Calu3 (cell line): ENCODE results near the gene ANKRD33B. TPM values are rescaled to one million over a fixed set of nuclear protein-coding genes. Genes with fewer than 3 reads are reported as not detected.
"Not testable (repeated sequence)": the region's sequence is repeated elsewhere in the genome, so short reads cannot be mapped to it uniquely, and the experiment has no call there.

Experiments used
- BruUV-seq: library from RNA; stranded (reverse); fragments of 400-500 nt; replicated peaks from 2 replicates; lab custom pipeline; 2021; lab: Mats Ljungman, UMichigan
- CTCF ChIA-PET: fragments of 300-600 bp; sonication (Branson Sonifier 250); formaldehyde crosslinking; loops from one replicate; lab custom pipeline; 2022; ENCODE audit warnings: antibody characterized with exemption; lab: Charles Lee
- DNase-seq: peaks from one replicate; pipeline ENCODE4 v3.0.0; 2022
- H3K27ac Mint-ChIP-seq: one replicate; pipeline ENCODE4 v1.8.0; 2022; ENCODE audit warnings: mixed read lengths; ENCODE audit not compliant: unreplicated experiment
- H3K27me3 Mint-ChIP-seq: one replicate; pipeline ENCODE4 v1.8.0; 2022; ENCODE audit warnings: mixed read lengths; ENCODE audit not compliant: unreplicated experiment
- H3K36me3 Mint-ChIP-seq: one replicate; pipeline ENCODE4 v1.8.0; 2022; ENCODE audit warnings: mild to moderate bottlenecking, moderate library complexity, mixed read lengths; ENCODE audit not compliant: insufficient read depth, unreplicated experiment
- H3K4me1 Mint-ChIP-seq: one replicate; pipeline ENCODE4 v1.8.0; 2022; ENCODE audit warnings: mild to moderate bottlenecking, low read depth, mixed read lengths; ENCODE audit not compliant: unreplicated experiment
- H3K4me3 Mint-ChIP-seq: one replicate; pipeline ENCODE4 v1.8.0; 2022; ENCODE audit warnings: mild to moderate bottlenecking, low read depth, moderate library complexity, mixed read lengths; ENCODE audit not compliant: unreplicated experiment
- H3K9me3 Mint-ChIP-seq: one replicate; pipeline ENCODE4 v1.8.0; 2022; ENCODE audit warnings: low read depth, mixed read lengths; ENCODE audit not compliant: unreplicated experiment
- CTCF ChIP-seq: fragments of 200-600 bp; IDR thresholded peaks from one replicate; pipeline ENCODE4 v1.8.0; 2022; ENCODE audit warnings: antibody characterized with exemption; ENCODE audit not compliant: unreplicated experiment
- intact Hi-C: fragments of 100-400 bp; cut with micrococcal nuclease; formaldehyde crosslinking; loops from one replicate; pipeline ENCODE4 v1.10.0; 2022; ENCODE audit not compliant: unreplicated experiment
- total RNA-seq: library from RNA; stranded (reverse); gene quantifications from 2 replicates; pipeline ENCODE4 v1.2.3, GENCODE V29; 2022

ANKRD33B gene
- total RNA-seq, 1 experiment from 2014 or later = 3.6 TPM

DNA sequence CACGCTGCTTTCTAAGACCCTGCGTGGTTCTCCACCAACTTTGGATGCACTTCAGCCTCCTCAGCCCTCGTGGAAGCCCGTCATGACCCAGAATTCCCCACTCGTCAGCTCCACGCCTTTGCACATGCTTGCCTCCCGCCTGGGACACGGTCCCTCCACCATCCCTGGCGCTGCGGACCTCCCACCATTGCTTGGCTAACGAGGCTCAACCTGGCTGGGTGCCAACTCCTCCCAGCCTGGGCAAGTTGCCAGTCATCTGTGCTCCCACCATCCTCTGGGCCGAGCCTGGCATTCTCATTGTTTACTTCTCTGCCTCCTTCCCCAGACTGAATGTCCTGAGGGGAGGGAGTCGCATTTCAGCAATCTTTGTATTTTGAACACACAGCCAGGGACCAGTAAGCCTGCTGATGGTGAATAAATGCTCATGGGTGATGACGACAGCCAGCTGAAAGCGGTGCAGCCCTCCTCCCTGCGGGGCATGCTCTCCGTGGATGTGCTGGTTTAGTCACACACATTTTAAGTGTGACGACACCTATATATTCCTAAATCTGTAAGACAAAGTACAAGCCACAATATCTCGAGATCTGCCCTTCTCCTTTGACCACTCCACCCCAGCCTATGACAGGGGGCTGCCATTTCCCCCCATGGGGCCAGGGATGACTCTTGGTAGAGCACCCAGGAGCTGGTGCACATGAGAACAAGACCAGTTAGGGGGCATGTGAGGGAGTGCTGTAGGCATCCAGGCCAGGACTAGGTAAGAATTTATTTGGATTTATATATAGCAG, 37.6 kb downstream of the ANKRD33B start:
- no peak for TF ChIP-seq CTCF
- Mint-ChIP-seq H3K36me3 (peaks cover 8% of the 10 kb centered on the region), H3K4me1 (peaks cover 36% of the 10 kb centered on the region), H3K9me3 (no peaks in the 10 kb centered on the region), H3K27me3 (no peaks in the 10 kb centered on the region), H3K4me3 (peak overlapping the region; percentile 76), H3K27ac (peak overlapping the region; percentile 90)
- no TSS peak for BruUV-seq
- DNase-seq = peak; percentile 90
- intact Hi-C loops = loop anchor here (5.0 kb wide), 1 partner anchor 44 kb away; no protein-coding TSS in a partner anchor
- CTCF ChIA-PET = interaction anchor here (1.0 kb wide), 1 partner anchor 26 kb away, joined by 3 read pairs; no protein-coding TSS in a partner anchor

- intact Hi-C loops = loop anchor here (5.0 kb wide), 1 partner anchor 45 kb away; no protein-coding TSS in a partner anchor
- H3K36me3 Mint-ChIP-seq = peaks cover 8% of the 10 kb centered on the region
- DNase-seq = no peak
- H3K9me3 Mint-ChIP-seq = no peaks in the 10 kb centered on the region
- peaks cover 28% of the 10 kb centered on the region for H3K4me1 Mint-ChIP-seq
- peak overlapping the region; percentile 76 for H3K4me3 Mint-ChIP-seq
- no peaks in the 10 kb centered on the region for H3K27me3 Mint-ChIP-seq
- TF ChIP-seq CTCF = no peak
- no peak overlapping the region for H3K27ac Mint-ChIP-seq
- CTCF ChIA-PET = interaction anchor here (1.0 kb wide), 1 partner anchor 25 kb away, joined by 3 read pairs; no protein-coding TSS in a partner anchor
- no TSS peak for BruUV-seq
Observed at GRCh38 chr5:10602031-10602806, 38.3 kb downstream of the ANKRD33B start.

DNA sequence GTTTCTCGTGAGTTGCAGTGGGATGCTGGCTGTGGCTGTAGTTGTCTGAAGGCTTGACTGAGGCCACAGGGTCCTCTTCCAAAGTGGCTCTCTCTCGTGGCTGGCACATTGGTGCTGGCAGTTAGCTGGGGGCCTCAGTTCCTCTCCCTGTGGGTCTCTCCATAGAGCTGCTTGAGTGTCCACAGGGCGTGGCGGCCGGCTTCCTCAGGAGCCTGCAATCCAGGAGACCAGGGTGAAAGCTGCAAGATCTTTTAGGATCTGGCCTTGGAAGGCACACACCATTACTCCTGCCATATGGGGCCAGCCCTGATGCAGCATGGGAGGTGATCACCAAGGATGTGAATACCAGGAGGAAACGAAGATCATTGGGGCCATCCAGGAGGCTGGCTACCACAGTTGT, 41.1 kb downstream of the ANKRD33B start:
- CTCF ChIA-PET = no interaction called here
- Mint-ChIP-seq H3K9me3 (no peaks in the 10 kb centered on the region), H3K27ac (no peak overlapping the region), H3K27me3 (no peaks in the 10 kb centered on the region), H3K4me1 (peaks cover 20% of the 10 kb centered on the region), H3K36me3 (peaks cover 8% of the 10 kb centered on the region), H3K4me3 (no peak overlapping the region)
- no peak for TF ChIP-seq CTCF
- intact Hi-C loops = loop anchor here (5.0 kb wide), 1 partner anchor 48 kb away; no protein-coding TSS in a partner anchor
- no TSS peak for BruUV-seq
- DNase-seq = no peak

- H3K27me3 Mint-ChIP-seq, BruUV-seq, H3K36me3 Mint-ChIP-seq, DNase-seq, intact Hi-C loops, H3K4me3 Mint-ChIP-seq, H3K9me3 Mint-ChIP-seq, H3K27ac Mint-ChIP-seq: not testable (repeated sequence)
- peaks cover 14% of the 10 kb centered on the region for H3K4me1 Mint-ChIP-seq
- CTCF ChIA-PET = interaction anchor here (0.6 to 1.7 kb wide), 2 partner anchors 21 to 127 kb away, joined by 4 to 6 read pairs; no protein-coding TSS in a partner anchor
Observed at GRCh38 chr5:10606632-10607022, 42.8 kb downstream of the ANKRD33B start.
